Glutamatergic neuron (in vitro differentiated cells): ENCODE results near the gene C17orf67. TPM values are rescaled to one million over a fixed set of nuclear protein-coding genes. Genes with fewer than 3 reads are reported as not detected.

ENCODE experiments used
- DNase-seq: peaks from one replicate; pipeline ENCODE4 v3.0.0; 2022
- H3K27ac Mint-ChIP-seq: one replicate; pipeline ENCODE4 v1.8.0; 2020; ENCODE audit warnings: mild to moderate bottlenecking, mixed read lengths, inconsistent platforms; ENCODE audit not compliant: unreplicated experiment
- H3K27me3 Mint-ChIP-seq: one replicate; pipeline ENCODE4 v1.8.0; 2020; ENCODE audit warnings: mild to moderate bottlenecking, moderate library complexity, mixed read lengths, inconsistent platforms; ENCODE audit not compliant: unreplicated experiment
- H3K36me3 Mint-ChIP-seq: one replicate; pipeline ENCODE4 v1.8.0; 2020; ENCODE audit warnings: mild to moderate bottlenecking, mixed read lengths, inconsistent platforms; ENCODE audit not compliant: unreplicated experiment
- H3K4me1 Mint-ChIP-seq: one replicate; pipeline ENCODE4 v1.8.0; 2020; ENCODE audit warnings: mild to moderate bottlenecking, low read depth, mixed read lengths, inconsistent platforms; ENCODE audit not compliant: unreplicated experiment
- H3K4me3 Mint-ChIP-seq: one replicate; pipeline ENCODE4 v1.8.0; 2020; ENCODE audit warnings: mild to moderate bottlenecking, mixed read lengths, inconsistent platforms; ENCODE audit not compliant: unreplicated experiment
- H3K9me3 Mint-ChIP-seq: one replicate; pipeline ENCODE4 v1.8.0; 2020; ENCODE audit warnings: mild to moderate bottlenecking, moderate library complexity, mixed read lengths, inconsistent platforms; ENCODE audit not compliant: unreplicated experiment
- CTCF ChIP-seq: fragments of 200-600 bp; sonication (generic); IDR thresholded peaks from one replicate; pipeline ENCODE4 v1.5.0; 2021; ENCODE audit not compliant: partially characterized antibody, unreplicated experiment
- total RNA-seq: library from RNA; stranded (reverse); fragmentation: NEBNext Ultra II Directional; extraction: Animal tissue kit (Norgen Biotek cat#: 25700); gene quantifications from one replicate; pipeline ENCODE4 v1.2.1, GENCODE V29; 2021; ENCODE audit not compliant: unreplicated experiment

The C17orf67 gene
- total RNA-seq, 1 donor from 2014 or later = not detected

- Mint-ChIP-seq H3K27ac (no peak overlapping the region), H3K27me3 (peaks cover 1% of the 10 kb centered on the region), H3K4me3 (no peak overlapping the region), H3K9me3 (no peaks in the 10 kb centered on the region), H3K36me3 (peaks cover 14% of the 10 kb centered on the region), H3K4me1 (peaks cover 3% of the 10 kb centered on the region)
- DNase-seq = no peak
- TF ChIP-seq CTCF = no peak
Observed at GRCh38 chr17:56742601-56743000, 91.1 kb downstream of the C17orf67 start.

Other genes with a start within 250 kb of the C17orf67 start
- gene NOG, start 240.2 kb downstream of the C17orf67 start, total RNA-seq = not detected
- 2.8 TPM for gene DGKE, start 231 bp upstream of the C17orf67 start, total RNA-seq
- gene TRIM25, start 80.1 kb upstream of the C17orf67 start, total RNA-seq = 1.9 TPM
- 9.4 TPM for gene COIL, start 127.1 kb upstream of the C17orf67 start, total RNA-seq
- gene SCPEP1, start 144.2 kb upstream of the C17orf67 start, total RNA-seq = 46.9 TPM